Measurements from ENCODE around the gene PRRT1B. TPM values are rescaled to one million over a fixed set of nuclear protein-coding genes. Genes with fewer than 3 reads are reported as not detected.

Gene PRRT1B
- polyA plus RNA-seq, 6 donors from 2014 or later: not detected

GRCh38 chr9:131593091-131593820 is 47.9 kb downstream of the PRRT1B start:
- peak overlapping the region in 3 of 6 donors; percentile 57 to 80 (median 65) for H3K27ac Mint-ChIP-seq
- no peaks in the 10 kb centered on the region for H3K36me3 Mint-ChIP-seq

GRCh38 chr9:131593936-131594665 is 48.8 kb downstream of the PRRT1B start:
- DNase-seq: no peak
- H3K27ac Mint-ChIP-seq: peak overlapping the region in 1 of 6 donors; percentile 66
- no peak for ATAC-seq (ENCODE audit: low read depth in 2 of 2)
- H3K27me3 Mint-ChIP-seq: no peaks in the 10 kb centered on the region
- H3K4me3 Mint-ChIP-seq: no peak overlapping the region
- H3K9me3 Mint-ChIP-seq: no peaks in the 10 kb centered on the region
- H3K36me3 Mint-ChIP-seq: no peaks in the 10 kb centered on the region
- peaks cover 9 to 16% (median 11%) of the 10 kb centered on the region in 3 donors for H3K4me1 Mint-ChIP-seq

More at GRCh38 chr9:131593091-131593820, 47.9 kb downstream of the PRRT1B start:
- no peak for DNase-seq
- Mint-ChIP-seq H3K9me3 (no peaks in the 10 kb centered on the region), H3K4me1 (peaks cover 9 to 16% (median 11%) of the 10 kb centered on the region in 3 donors), H3K27me3 (no peaks in the 10 kb centered on the region), H3K4me3 (no peak overlapping the region)
- no peak for ATAC-seq (ENCODE audit: low read depth in 2 of 2)

GRCh38 chr9:131594906-131595665 is 49.8 kb downstream of the PRRT1B start:
- Mint-ChIP-seq H3K9me3 (no peaks in the 10 kb centered on the region), H3K4me1 (peaks cover 9 to 16% (median 11%) of the 10 kb centered on the region in 3 donors), H3K27me3 (no peaks in the 10 kb centered on the region), H3K27ac (peak overlapping the region in 2 of 6 donors; percentile 56 to 82), H3K36me3 (no peaks in the 10 kb centered on the region), H3K4me3 (no peak overlapping the region)
- ATAC-seq (ENCODE audit: low read depth in 2 of 2) (no peak), DNase-seq (no peak)

GRCh38 chr9:131595696-131596429 is 50.5 kb downstream of the PRRT1B start:
- DNase-seq (no peak), ATAC-seq (ENCODE audit: low read depth in 2 of 2) (no peak)
- H3K27me3 Mint-ChIP-seq: no peaks in the 10 kb centered on the region
- no peaks in the 10 kb centered on the region for H3K9me3 Mint-ChIP-seq
- peaks cover 0 to 7% of the 10 kb centered on the region in 2 donors for H3K36me3 Mint-ChIP-seq
- no peak overlapping the region for H3K4me3 Mint-ChIP-seq
- H3K27ac Mint-ChIP-seq: peak overlapping the region in 2 of 6 donors; percentile 69 to 82
- H3K4me1 Mint-ChIP-seq: peaks cover 7 to 11% (median 9%) of the 10 kb centered on the region in 3 donors

- no peaks in the 10 kb centered on the region for H3K27me3 Mint-ChIP-seq
- peaks cover 0 to 7% of the 10 kb centered on the region in 2 donors for H3K36me3 Mint-ChIP-seq
- H3K9me3 Mint-ChIP-seq: no peaks in the 10 kb centered on the region
Measured at GRCh38 chr9:131596430-131596743, 51.1 kb downstream of the PRRT1B start.

GRCh38 chr9:131597246-131597645 is 51.9 kb downstream of the PRRT1B start:
- no peaks in the 10 kb centered on the region for H3K27me3 Mint-ChIP-seq
- H3K9me3 Mint-ChIP-seq: no peaks in the 10 kb centered on the region
- no peak overlapping the region for H3K4me3 Mint-ChIP-seq
- DNase-seq: no peak
- peaks cover under 1 to 5% (median 4%) of the 10 kb centered on the region in 3 donors for H3K4me1 Mint-ChIP-seq
- peaks cover 0 to 7% of the 10 kb centered on the region in 2 donors for H3K36me3 Mint-ChIP-seq
- ATAC-seq (ENCODE audit: low read depth in 2 of 2): no peak
- peak overlapping the region in 2 of 6 donors; percentile 39 to 84 for H3K27ac Mint-ChIP-seq

More at GRCh38 chr9:131596430-131596743, 51.1 kb downstream of the PRRT1B start:
- no peak overlapping the region for H3K4me3 Mint-ChIP-seq
- DNase-seq: no peak
- peaks cover 3 to 6% (median 4%) of the 10 kb centered on the region in 3 donors for H3K4me1 Mint-ChIP-seq
- H3K27ac Mint-ChIP-seq: peak overlapping the region in 1 of 6 donors; percentile 69
- ATAC-seq (ENCODE audit: low read depth in 2 of 2): no peak

- H3K36me3 Mint-ChIP-seq: peaks cover 0 to 7% of the 10 kb centered on the region in 2 donors
- no peak overlapping the region for H3K4me3 Mint-ChIP-seq
- H3K27ac Mint-ChIP-seq: peak overlapping the region in 3 of 6 donors; percentile 39 to 42 (median 39)
- H3K9me3 Mint-ChIP-seq: no peaks in the 10 kb centered on the region
- ATAC-seq (ENCODE audit: low read depth in 2 of 2): no peak
- H3K27me3 Mint-ChIP-seq: no peaks in the 10 kb centered on the region
- peaks cover 1 to 5% (median 4%) of the 10 kb centered on the region in 3 donors for H3K4me1 Mint-ChIP-seq
- DNase-seq: no peak
Measured at GRCh38 chr9:131598121-131598520, 52.8 kb downstream of the PRRT1B start.

- peaks cover 5 to 14% of the 10 kb centered on the region in 2 donors for H3K36me3 Mint-ChIP-seq
- DNase-seq (no peak), ATAC-seq (ENCODE audit: low read depth in 2 of 2) (no peak)
- no peaks in the 10 kb centered on the region for H3K27me3 Mint-ChIP-seq
- H3K4me3 Mint-ChIP-seq: no peak overlapping the region
- H3K27ac Mint-ChIP-seq: peak overlapping the region in 3 of 6 donors; percentile 30 to 64 (median 42)
- no peaks in the 10 kb centered on the region for H3K9me3 Mint-ChIP-seq
- H3K4me1 Mint-ChIP-seq: peaks cover 5 to 12% (median 5%) of the 10 kb centered on the region in 3 donors
Measured at GRCh38 chr9:131601683-131602181, 56.4 kb downstream of the PRRT1B start.

GRCh38 chr9:131603199-131603598 is 57.9 kb downstream of the PRRT1B start:
- Mint-ChIP-seq H3K9me3 (no peaks in the 10 kb centered on the region), H3K4me1 (peaks cover 5 to 18% (median 11%) of the 10 kb centered on the region in 3 donors), H3K4me3 (no peak overlapping the region), H3K27me3 (no peaks in the 10 kb centered on the region), H3K27ac (peak overlapping the region in 2 of 6 donors; percentile 15 to 91), H3K36me3 (peaks cover 5 to 14% of the 10 kb centered on the region in 2 donors)
- ATAC-seq (ENCODE audit: low read depth in 2 of 2) (no peak), DNase-seq (no peak)

GRCh38 chr9:131603711-131604439 is 58.6 kb downstream of the PRRT1B start:
- Mint-ChIP-seq H3K27ac (peak overlapping the region in 1 of 6 donors; percentile 15), H3K4me1 (peaks cover 5 to 20% (median 13%) of the 10 kb centered on the region in 3 donors), H3K36me3 (peaks cover 5 to 14% of the 10 kb centered on the region in 2 donors), H3K4me3 (no peak overlapping the region), H3K9me3 (no peaks in the 10 kb centered on the region), H3K27me3 (no peaks in the 10 kb centered on the region)
- DNase-seq (no peak), ATAC-seq (ENCODE audit: low read depth in 2 of 2) (no peak)

GRCh38 chr9:131605770-131606590 is 60.7 kb downstream of the PRRT1B start:
- ATAC-seq (ENCODE audit: low read depth in 2 of 2): no peak
- DNase-seq: no peak
- no peaks in the 10 kb centered on the region for H3K27me3 Mint-ChIP-seq
- H3K9me3 Mint-ChIP-seq: no peaks in the 10 kb centered on the region
- H3K27ac Mint-ChIP-seq: peak overlapping the region in 4 of 6 donors; percentile 28 to 71 (median 46)
- H3K4me3 Mint-ChIP-seq: peak overlapping the region in 1 of 8 donors; percentile 41
- H3K36me3 Mint-ChIP-seq: peaks cover 5 to 7% of the 10 kb centered on the region in 2 donors
- peaks cover 5 to 16% (median 13%) of the 10 kb centered on the region in 3 donors for H3K4me1 Mint-ChIP-seq
